SK-N-MC (cell line): ENCODE results near the gene HPS1.

ENCODE experiments used
- DNase-seq: peaks from one replicate; pipeline ENCODE4 v3.0.0-alpha.2; 2011; ENCODE audit warnings: low read depth, low spot score
- H3K27ac ChIP-seq: fragments of 200-600 bp; sonication (generic); 2 replicates; pipeline ENCODE4 v1.5.1; 2016; ENCODE audit warnings: mixed run types
- H3K36me3 ChIP-seq: fragments of 200-600 bp; sonication (generic); 2 replicates; pipeline ENCODE4 v1.6.1; 2017; ENCODE audit warnings: antibody characterized with exemption, low read length, mixed read lengths; ENCODE audit not compliant: insufficient read depth
- H3K4me3 ChIP-seq: fragments of 200-600 bp; sonication (generic); 2 replicates; pipeline ENCODE4 v1.5.1; 2016
- H3K9ac ChIP-seq: fragments of 200-600 bp; sonication (generic); 2 replicates; pipeline ENCODE4 v1.8.0; 2017; ENCODE audit warnings: mixed run types, mixed read lengths; ENCODE audit not compliant: insufficient read length
- H3K9me3 ChIP-seq: fragments of 200-600 bp; sonication (generic); 2 replicates; pipeline ENCODE4 v1.6.1; 2017; ENCODE audit warnings: low read depth, mild to moderate bottlenecking, antibody characterized with exemption, low read length, moderate library complexity, mixed read lengths
- EZH2 ChIP-seq: fragments of 200-600 bp; sonication (generic); IDR thresholded peaks from one replicate; pipeline ENCODE4 v1.6.1; 2017; ENCODE audit warnings: antibody characterized with exemption
- FOXP2 ChIP-seq: optimal IDR thresholded peaks from 2 replicates; pipeline ENCODE3; 2011; ENCODE audit warnings: mild to moderate bottlenecking, moderate library complexity; ENCODE audit not compliant: insufficient read depth; ENCODE audit errors: extremely low read length, control extremely low read depth
- POLR2AphosphoS5 ChIP-seq: IDR thresholded peaks from 2 replicates; pipeline ENCODE4 v1.6.1; 2012; ENCODE audit warnings: mild to moderate bottlenecking, low read depth, low read length, borderline replicate concordance

Gene HPS1

DNA sequence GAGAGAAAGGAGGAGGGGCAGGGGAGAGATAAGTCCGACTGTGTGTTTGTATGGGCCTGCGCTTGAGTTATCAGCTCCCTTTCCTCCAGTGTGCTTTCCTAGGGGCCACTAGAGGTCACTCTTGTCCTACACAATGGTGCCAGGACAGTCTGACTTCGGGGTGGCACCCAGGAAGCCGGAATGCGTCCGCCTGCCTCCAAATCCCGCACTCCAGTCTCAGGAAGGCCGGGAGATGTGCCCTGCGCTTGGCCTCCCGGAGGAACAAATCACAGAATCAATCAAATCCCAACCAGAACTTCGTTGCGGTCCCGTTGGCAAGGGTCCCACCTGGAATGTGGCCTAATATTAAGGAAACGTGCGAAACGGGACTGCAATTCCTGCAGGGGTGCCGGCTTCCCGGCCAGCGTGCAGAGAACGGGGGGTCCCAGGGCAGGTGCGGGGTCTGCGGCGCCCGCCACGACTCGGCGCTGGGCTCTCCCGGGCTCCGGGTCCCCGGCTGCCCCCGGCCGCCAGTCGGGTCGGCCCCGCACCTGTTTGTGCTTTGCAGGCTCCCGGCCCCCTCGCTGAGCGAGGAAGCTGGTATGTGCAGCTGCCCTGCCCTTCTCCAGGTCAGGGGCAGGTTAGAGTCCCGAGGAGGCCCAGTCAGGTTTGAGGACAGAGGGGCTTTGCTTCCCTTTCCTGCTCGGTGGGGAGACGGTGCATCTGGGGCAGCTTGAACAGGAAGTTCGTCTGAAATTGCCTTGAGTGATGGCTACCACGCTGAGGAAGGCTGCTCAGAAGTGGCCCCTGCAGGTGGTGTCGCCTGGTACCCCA, 21.0 kb upstream of the HPS1 start:
- no peak overlapping the region for H3K27ac ChIP-seq
- TF ChIP-seq EZH2 (no peak), FOXP2 (no peak), POLR2AphosphoS5 (no peak)
- no peaks in the 10 kb centered on the region for H3K9me3 ChIP-seq
- H3K4me3 ChIP-seq, result no peak overlapping the region
- no peak overlapping the region for H3K9ac ChIP-seq
- DNase-seq, result no peak
- no peaks in the 10 kb centered on the region for H3K36me3 ChIP-seq

DNA sequence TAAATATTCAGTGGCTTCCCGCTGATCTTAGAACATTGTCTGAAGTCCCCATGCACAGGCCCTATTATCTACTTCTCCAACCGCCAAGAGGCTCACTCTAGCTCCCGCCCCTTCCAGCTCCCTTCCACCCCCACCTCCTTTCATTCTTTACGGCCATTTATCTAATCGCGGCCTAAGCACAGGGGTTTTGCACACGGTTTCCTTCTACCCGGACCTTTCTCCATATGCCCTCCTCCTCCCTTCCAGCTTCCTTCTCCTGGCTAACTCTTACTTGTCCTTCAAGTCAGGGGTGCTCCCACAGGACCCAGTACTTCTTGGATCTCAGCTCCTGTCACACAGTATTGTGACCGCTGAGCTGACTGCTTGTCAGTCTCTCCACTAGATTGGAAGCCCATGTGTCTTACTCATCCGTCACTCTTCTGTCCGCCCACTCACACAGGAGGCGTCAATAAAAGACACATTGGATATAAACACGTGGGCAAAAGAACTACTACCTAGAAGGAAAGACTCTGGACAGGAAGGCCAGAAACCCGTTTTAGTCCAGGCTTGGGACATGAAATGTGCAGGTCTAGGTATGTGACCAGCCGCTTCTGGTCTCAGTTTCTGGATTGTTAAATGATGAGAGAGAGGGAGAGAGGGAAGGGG, 20.2 kb upstream of the HPS1 start:
- no peaks in the 10 kb centered on the region for H3K9me3 ChIP-seq
- DNase-seq, result no peak
- H3K9ac ChIP-seq, result no peak overlapping the region
- H3K36me3 ChIP-seq, result no peaks in the 10 kb centered on the region
- no peak overlapping the region for H3K27ac ChIP-seq
- no peak overlapping the region for H3K4me3 ChIP-seq
- TF ChIP-seq EZH2, result no peak
- TF ChIP-seq FOXP2, result no peak
- TF ChIP-seq POLR2AphosphoS5, result no peak

DNA sequence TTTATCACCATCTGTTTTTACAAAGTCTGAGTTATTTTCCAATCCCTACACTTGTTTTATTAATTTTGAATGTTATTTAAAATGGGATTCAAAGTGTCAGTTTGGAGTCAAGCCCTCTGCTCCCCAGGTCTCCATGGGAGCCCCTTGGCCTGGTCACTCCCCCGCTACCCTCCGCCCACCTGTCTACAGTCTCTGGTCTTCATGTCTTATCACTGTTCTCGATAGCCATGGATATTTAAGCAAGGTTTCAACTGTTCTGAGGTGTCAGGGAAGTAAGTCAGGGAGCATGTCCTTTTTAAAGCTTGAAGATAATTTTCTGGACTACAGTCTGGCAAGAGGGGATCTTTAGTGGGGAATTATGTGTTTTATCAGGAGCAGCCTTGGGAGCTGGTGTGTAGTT, 19.1 kb upstream of the HPS1 start:
- Histone ChIP-seq H3K4me3 (no peak overlapping the region), H3K36me3 (no peaks in the 10 kb centered on the region), H3K9ac (no peak overlapping the region), H3K9me3 (no peaks in the 10 kb centered on the region), H3K27ac (no peak overlapping the region)
- no peak for DNase-seq
- TF ChIP-seq POLR2AphosphoS5, result no peak
- TF ChIP-seq EZH2, result no peak
- TF ChIP-seq FOXP2, result no peak

DNA sequence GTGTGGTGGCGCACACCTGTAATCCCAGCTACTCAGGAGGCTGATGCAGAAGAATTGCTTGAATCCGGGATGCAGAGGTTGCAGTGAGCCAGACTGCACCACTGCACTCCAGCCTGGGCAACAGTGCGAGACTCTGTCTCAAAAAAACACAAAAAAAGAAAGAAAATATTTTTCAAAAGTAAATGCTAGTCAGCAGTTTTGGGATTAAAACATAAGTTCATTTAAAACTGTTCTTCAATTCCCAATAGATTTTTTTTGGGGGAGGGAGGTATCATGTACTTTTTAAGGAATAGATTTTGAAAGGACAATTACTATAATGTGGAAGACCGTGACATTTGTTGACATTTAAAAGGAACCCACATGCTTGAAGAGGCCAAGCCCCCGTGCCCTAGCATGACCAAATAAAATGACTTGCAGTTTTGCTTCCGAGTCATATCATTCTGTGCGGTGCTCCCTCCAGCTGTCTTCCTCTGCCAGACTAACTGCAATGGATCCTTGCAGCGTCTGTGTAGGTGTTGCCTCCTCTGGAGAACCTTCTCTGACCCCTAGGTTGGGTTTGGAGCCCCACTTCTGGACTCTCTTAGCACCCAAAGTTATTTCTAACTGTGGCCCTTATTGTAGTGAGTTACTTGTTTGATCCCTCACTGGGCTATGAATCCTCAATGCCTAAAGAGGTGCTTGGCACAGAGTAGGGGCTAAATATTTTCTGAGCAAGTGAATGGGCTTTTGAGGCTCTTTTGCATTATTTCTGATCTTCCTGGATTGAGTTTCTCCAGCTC, 17.4 kb upstream of the HPS1 start:
- H3K9me3 ChIP-seq, result no peaks in the 10 kb centered on the region
- TF ChIP-seq EZH2, result no peak
- no peak for TF ChIP-seq FOXP2
- no peak for DNase-seq
- no peaks in the 10 kb centered on the region for H3K36me3 ChIP-seq
- H3K27ac ChIP-seq, result no peak overlapping the region
- no peak overlapping the region for H3K9ac ChIP-seq
- no peak overlapping the region for H3K4me3 ChIP-seq

DNA sequence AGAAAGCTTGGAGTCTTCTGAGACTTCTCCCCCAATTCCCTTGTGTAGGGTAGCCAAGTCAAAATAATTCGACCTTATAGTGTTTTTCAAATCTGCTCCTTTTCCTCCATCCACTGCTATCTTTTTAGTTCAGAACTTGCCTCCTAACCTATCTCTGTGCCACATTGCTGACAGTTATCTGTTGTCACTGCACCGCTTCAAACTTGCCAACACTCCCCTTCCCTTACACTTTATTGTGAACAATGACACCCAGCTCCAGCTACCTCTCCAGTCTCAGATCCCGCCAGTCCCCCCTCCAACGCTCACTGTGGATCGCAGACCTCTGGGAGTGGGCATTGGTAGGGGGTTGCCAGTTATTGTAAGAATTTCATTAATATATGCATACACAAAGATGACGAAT, 16.3 kb upstream of the HPS1 start:
- DNase-seq, result no peak
- Histone ChIP-seq H3K36me3 (no peaks in the 10 kb centered on the region), H3K9me3 (no peaks in the 10 kb centered on the region), H3K4me3 (no peak overlapping the region), H3K27ac (no peak overlapping the region), H3K9ac (no peak overlapping the region)
- TF ChIP-seq POLR2AphosphoS5 (no peak), EZH2 (no peak), FOXP2 (no peak)

DNA sequence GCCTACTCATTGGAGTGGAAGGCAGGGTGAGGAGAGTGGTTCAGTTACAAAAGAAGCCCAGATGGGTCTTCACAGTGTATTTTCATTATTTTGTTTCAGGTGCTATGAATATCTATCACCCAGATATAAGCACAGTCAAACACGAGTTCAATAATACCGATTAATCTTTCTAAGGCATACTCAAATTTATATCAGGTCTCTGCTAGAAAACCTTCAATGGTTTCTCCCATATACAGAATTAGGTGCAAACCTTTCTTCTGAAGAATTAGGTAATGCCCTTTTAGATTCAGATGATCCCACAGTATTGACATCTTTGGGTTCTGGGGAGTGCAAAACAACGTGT, 14.7 kb upstream of the HPS1 start:
- no peak for DNase-seq
- Histone ChIP-seq H3K27ac (no peak overlapping the region), H3K4me3 (no peak overlapping the region), H3K36me3 (no peaks in the 10 kb centered on the region), H3K9ac (no peak overlapping the region), H3K9me3 (no peaks in the 10 kb centered on the region)
- TF ChIP-seq POLR2AphosphoS5, result no peak
- TF ChIP-seq EZH2, result no peak
- no peak for TF ChIP-seq FOXP2

DNA sequence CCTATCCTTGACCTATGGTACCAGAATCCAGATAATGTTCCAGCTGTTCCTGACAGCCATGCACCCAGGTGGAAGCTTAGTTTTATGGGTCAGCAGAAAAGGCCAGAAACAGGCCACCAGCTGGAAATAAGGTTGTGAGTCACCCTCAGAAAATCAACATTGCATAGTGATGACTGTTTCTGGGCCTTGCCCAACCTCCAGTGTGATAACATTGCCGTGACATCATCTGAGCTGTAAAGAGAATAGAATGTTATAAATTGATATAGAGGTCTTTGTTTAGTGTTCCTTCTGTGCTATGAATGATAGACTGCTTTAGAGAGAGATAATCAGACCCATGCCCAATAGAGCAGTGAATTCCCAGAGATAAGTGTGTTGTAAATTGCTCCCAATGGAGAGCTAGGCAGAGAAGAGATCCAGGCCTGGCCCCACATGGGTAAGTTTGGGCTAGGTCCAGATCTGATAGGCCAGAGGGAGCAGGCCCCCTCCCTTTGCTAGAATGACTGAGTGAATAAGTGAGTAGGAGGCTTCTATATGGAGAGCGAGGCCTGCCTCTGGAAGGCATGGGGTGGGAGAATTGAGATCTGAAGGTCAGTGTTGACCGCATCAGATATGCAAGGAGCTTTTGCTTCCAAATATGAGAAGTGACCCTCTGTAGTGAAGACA, 14.2 kb upstream of the HPS1 start:
- Histone ChIP-seq H3K27ac (no peak overlapping the region), H3K9ac (no peak overlapping the region), H3K9me3 (no peaks in the 10 kb centered on the region), H3K4me3 (no peak overlapping the region), H3K36me3 (no peaks in the 10 kb centered on the region)
- TF ChIP-seq FOXP2 (no peak), EZH2 (no peak), POLR2AphosphoS5 (no peak)
- no peak for DNase-seq
